Esophagus (tissue), 2 donors: ENCODE data around the gene PER3. TPM values are rescaled to one million over a fixed set of nuclear protein-coding genes. Genes with fewer than 3 reads are reported as not detected.
A peak's percentile ranks its signal among the peaks of the same experiment; 100 is the strongest.

Experiments used
- H3K27ac ChIP-seq, 2 donors: one replicate each; pipeline ENCODE4 v1.5.1; 2013; ENCODE audit warnings: low read depth in 2 of 2, mild to moderate bottlenecking in 2 of 2, inconsistent platforms in 1 of 2, low read length in 1 of 2, moderate library complexity in 1 of 2
- H3K27me3 ChIP-seq, 2 donors: one replicate each; pipeline ENCODE4 v1.6.1; 2013; ENCODE audit warnings: low read length in 2 of 2, control low read depth in 1 of 2, mild to moderate bottlenecking in 1 of 2; ENCODE audit not compliant: insufficient read depth in 2 of 2, control insufficient read depth in 1 of 2
- H3K36me3 ChIP-seq, 2 donors: one replicate each; pipeline ENCODE4 v1.6.1; 2013; ENCODE audit warnings: low read length in 1 of 2; ENCODE audit not compliant: control insufficient read depth in 2 of 2, insufficient read depth in 2 of 2
- H3K4me1 ChIP-seq, 2 donors: one replicate each; pipeline ENCODE4 v1.6.1; 2013; ENCODE audit warnings: low read length in 1 of 2; ENCODE audit not compliant: control insufficient read depth in 2 of 2, insufficient read depth in 2 of 2
- H3K4me3 ChIP-seq, 2 donors: one replicate each; pipeline ENCODE4 v1.5.1; 2013; ENCODE audit warnings: low read length in 2 of 2, mild to moderate bottlenecking in 2 of 2, low read depth in 1 of 2, moderate library complexity in 1 of 2
- H3K9me3 ChIP-seq, 2 donors: one replicate each; pipeline ENCODE4 v1.6.1; 2013; ENCODE audit warnings: mild to moderate bottlenecking in 2 of 2, low read depth in 1 of 2, low read length in 1 of 2, moderate library complexity in 1 of 2; ENCODE audit not compliant: control insufficient read depth in 2 of 2, insufficient read depth in 1 of 2
- WGBS, 2 donors: extraction: QIAGEN DNeasy Blood & Tissue Kit; methylation state at CpG; one replicate each; pipeline ENCODE4 v1.1.7; 2013; 5-methylcytosine and 5-hydroxymethylcytosine counted together
- polyA plus RNA-seq, 2 donors: library from polyadenylated mRNA; stranded (reverse); fragments of 200-250 nt; gene quantifications; one replicate each; pipeline ENCODE4 v1.2.3, GENCODE V29; 2013
- donor health status: healthy with polysubstance abuse.
- donor health status: Bipolar disorder and iron deficiency.

PER3 gene
- polyA plus RNA-seq, 2 donors = 6.6 to 11.8 TPM

- no peaks in the 10 kb centered on the region for H3K4me1 ChIP-seq
- no peaks in the 10 kb centered on the region for H3K36me3 ChIP-seq
- no peaks in the 10 kb centered on the region for H3K9me3 ChIP-seq
- 68 to 73% methylated on average over 3 of the region's 3 CpGs for WGBS, 2 donors
- H3K4me3 ChIP-seq = no peak overlapping the region
- H3K27me3 ChIP-seq = no peaks in the 10 kb centered on the region
- no peak overlapping the region for H3K27ac ChIP-seq
Observed at GRCh38 chr1:7753641-7754040, 30.4 kb upstream of the PER3 start.

DNA sequence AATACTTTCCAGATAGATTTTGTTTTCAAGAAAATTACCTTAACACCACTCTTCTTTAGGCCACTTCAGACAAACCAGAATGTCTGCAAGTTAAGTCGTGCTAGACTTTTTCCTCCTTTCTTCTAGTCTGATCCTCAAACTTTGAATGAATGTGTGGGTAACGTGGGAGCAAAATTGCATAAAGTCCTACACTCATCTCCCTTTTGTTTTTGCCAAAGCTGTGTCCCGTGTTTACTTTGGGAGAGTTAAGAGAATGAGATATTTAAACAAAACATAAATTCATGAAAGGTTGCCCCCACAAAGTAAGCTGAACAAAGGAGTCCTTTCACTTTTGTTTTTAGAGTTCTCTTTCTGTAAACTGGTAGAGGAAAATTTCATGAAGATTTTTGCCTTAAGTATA, 29.9 kb upstream of the PER3 start:
- Histone ChIP-seq H3K4me1 (no peaks in the 10 kb centered on the region), H3K4me3 (no peak overlapping the region), H3K27ac (no peak overlapping the region), H3K9me3 (no peaks in the 10 kb centered on the region), H3K36me3 (no peaks in the 10 kb centered on the region), H3K27me3 (no peaks in the 10 kb centered on the region)
- WGBS, 2 donors = 72 to 79% methylated on average over 3 of the region's 3 CpGs

GRCh38 chr1:7755448-7755847, 28.6 kb upstream of the PER3 start:
- H3K4me1 ChIP-seq = no peaks in the 10 kb centered on the region
- H3K36me3 ChIP-seq = no peaks in the 10 kb centered on the region
- 44 to 45% methylated on average over 1 of the region's 1 CpG for WGBS, 2 donors
- H3K27ac ChIP-seq = no peak overlapping the region
- no peaks in the 10 kb centered on the region for H3K9me3 ChIP-seq
- H3K27me3 ChIP-seq = no peaks in the 10 kb centered on the region
- no peak overlapping the region for H3K4me3 ChIP-seq

GRCh38 chr1:7760245-7760644, 23.8 kb upstream of the PER3 start:
- WGBS, 2 donors = 74 to 75% methylated on average over 6 of the region's 6 CpGs
- Histone ChIP-seq H3K36me3 (no peaks in the 10 kb centered on the region), H3K4me3 (no peak overlapping the region), H3K4me1 (no peaks in the 10 kb centered on the region), H3K27ac (no peak overlapping the region), H3K9me3 (no peaks in the 10 kb centered on the region), H3K27me3 (no peaks in the 10 kb centered on the region)

GRCh38 chr1:7761103-7761502, 23.0 kb upstream of the PER3 start:
- 79 to 88% methylated on average over 3 of the region's 3 CpGs for WGBS, 2 donors
- Histone ChIP-seq H3K9me3 (no peaks in the 10 kb centered on the region), H3K4me1 (no peaks in the 10 kb centered on the region), H3K36me3 (no peaks in the 10 kb centered on the region), H3K27me3 (no peaks in the 10 kb centered on the region), H3K4me3 (no peak overlapping the region), H3K27ac (no peak overlapping the region)

GRCh38 chr1:7767176-7767575, 16.9 kb upstream of the PER3 start:
- 69 to 81% methylated on average over 4 of the region's 4 CpGs for WGBS, 2 donors
- H3K9me3 ChIP-seq = no peaks in the 10 kb centered on the region
- no peaks in the 10 kb centered on the region for H3K4me1 ChIP-seq
- H3K36me3 ChIP-seq = no peaks in the 10 kb centered on the region
- no peak overlapping the region for H3K4me3 ChIP-seq
- no peak overlapping the region for H3K27ac ChIP-seq
- no peaks in the 10 kb centered on the region for H3K27me3 ChIP-seq

- H3K4me3 ChIP-seq = no peak overlapping the region
- H3K27me3 ChIP-seq = no peaks in the 10 kb centered on the region
- no peaks in the 10 kb centered on the region for H3K4me1 ChIP-seq
- H3K36me3 ChIP-seq = no peaks in the 10 kb centered on the region
- WGBS, 2 donors = 51 to 61% methylated on average over 2 of the region's 2 CpGs
- H3K27ac ChIP-seq = no peak overlapping the region
- H3K9me3 ChIP-seq = no peaks in the 10 kb centered on the region
Observed at GRCh38 chr1:7768583-7768982, 15.5 kb upstream of the PER3 start.

GRCh38 chr1:7769673-7770412, 14.2 kb upstream of the PER3 start:
- H3K27me3 ChIP-seq = no peaks in the 10 kb centered on the region
- 91 to 93% methylated on average over 12 of the region's 12 CpGs for WGBS, 2 donors
- H3K27ac ChIP-seq = no peak overlapping the region
- no peaks in the 10 kb centered on the region for H3K9me3 ChIP-seq
- H3K36me3 ChIP-seq = no peaks in the 10 kb centered on the region
- H3K4me1 ChIP-seq = no peaks in the 10 kb centered on the region
- H3K4me3 ChIP-seq = no peak overlapping the region

DNA sequence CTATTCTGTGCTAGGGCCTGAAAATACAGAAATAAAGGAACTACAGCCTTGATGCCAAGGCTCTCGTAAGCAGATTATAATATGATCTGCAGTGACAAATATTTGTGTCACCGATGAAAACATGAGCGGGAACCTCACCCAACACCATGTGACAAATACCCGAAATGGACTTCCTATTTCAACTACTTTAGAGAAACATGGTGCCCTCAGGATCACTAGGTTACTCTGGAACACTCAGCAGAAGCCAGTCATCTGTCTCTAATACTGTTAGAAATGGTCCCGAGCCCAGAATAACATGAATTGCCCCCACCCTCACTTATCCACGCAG, 13.5 kb upstream of the PER3 start:
- 6 to 9% methylated on average over 6 of the region's 6 CpGs for WGBS, 2 donors
- no peaks in the 10 kb centered on the region for H3K36me3 ChIP-seq
- peak overlapping the region; percentile 79 to 80 for H3K4me3 ChIP-seq
- peak overlapping the region; percentile 87 to 97 for H3K27ac ChIP-seq
- H3K4me1 ChIP-seq = no peaks in the 10 kb centered on the region
- no peaks in the 10 kb centered on the region for H3K9me3 ChIP-seq
- H3K27me3 ChIP-seq = no peaks in the 10 kb centered on the region

- WGBS, 2 donors = 0 to 1% methylated on average over 63 to 97 of the region's 97 CpGs
- peak within 1 kb of the TSS; percentile 79 to 80 for H3K4me3 ChIP-seq
- no peaks in the 10 kb centered on the region for H3K36me3 ChIP-seq
- peak within 1 kb of the TSS; percentile 87 to 97 for H3K27ac ChIP-seq
- H3K9me3 ChIP-seq = no peaks in the 10 kb centered on the region
- no peaks in the 10 kb centered on the region for H3K27me3 ChIP-seq
- no peaks in the 10 kb centered on the region for H3K4me1 ChIP-seq
Observed at GRCh38 chr1:7770997-7771822, 12.9 kb upstream of the PER3 start, which contains the start of gene VAMP3. TSS of gene VAMP3 (plus strand) at chr1:7771296. CDS start at chr1:7771384, 88 bp downstream.
